Thyroid gland (tissue), 4 donors: ENCODE measurements around the gene LRRC7.

Experiments
- CTCF ChIP-seq, 6 experiments: fragments of 200-600 bp in 3 of 6; fragments of 450-650 bp in 3 of 6; sonication (generic) in 3 of 6; IDR thresholded peaks; one replicate each; pipeline ENCODE4 v1.5.1; 2016 to 2019; ENCODE audit warnings: antibody characterized with exemption in 6 of 6, mild to moderate bottlenecking in 2 of 6, inconsistent platforms in 1 of 6, moderate library complexity in 1 of 6
- POLR2A ChIP-seq, 2 donors: fragments of 450-650 bp; IDR thresholded peaks; one replicate each; pipeline ENCODE4 v1.6.1; 2017; ENCODE audit warnings: antibody characterized with exemption in 2 of 2, mild to moderate bottlenecking in 2 of 2, moderate library complexity in 1 of 2

GRCh38 chr1:70171512-70171911 is 603.8 kb downstream of the LRRC7 start:
- no peak for TF ChIP-seq POLR2A (IDR thresholded peaks at IDR 0.05)
- no peak for TF ChIP-seq CTCF (IDR thresholded peaks at IDR 0.05)
